DOHH2 (cell line): Measurements from ENCODE around the gene FGF1.

Experiments
- H3F3A ChIP-seq: fragments of 200-600 bp; sonication (generic), shearing (Covaris generic); 2 replicates; pipeline ENCODE4 v1.6.0; 2016; ENCODE audit warnings: antibody characterized with exemption, mild to moderate bottlenecking; ENCODE audit not compliant: control insufficient read depth, insufficient read depth
- H3K27ac ChIP-seq: fragments of 200-600 bp; sonication (generic); 2 replicates; pipeline ENCODE4 v1.5.1; 2014; ENCODE audit warnings: low read depth, mild to moderate bottlenecking, low read length, moderate library complexity
- H3K27me3 ChIP-seq: fragments of 200-600 bp; sonication (generic); 2 replicates; pipeline ENCODE4 v1.6.1; 2014; ENCODE audit warnings: mild to moderate bottlenecking, low read length, mixed read lengths; ENCODE audit not compliant: control insufficient read depth
- H3K36me3 ChIP-seq: fragments of 200-600 bp; sonication (generic); 2 replicates; pipeline ENCODE4 v1.6.1; 2014; ENCODE audit warnings: mild to moderate bottlenecking, low read length, moderate library complexity, mixed read lengths; ENCODE audit not compliant: control insufficient read depth
- H3K4me1 ChIP-seq: fragments of 200-600 bp; sonication (generic); 2 replicates; pipeline ENCODE4 v1.6.1; 2014; ENCODE audit warnings: mild to moderate bottlenecking, low read length, mixed read lengths; ENCODE audit not compliant: control insufficient read depth
- H3K4me2 ChIP-seq: fragments of 200-600 bp; sonication (generic); 2 replicates; pipeline ENCODE4 v1.6.0; 2014; ENCODE audit warnings: mild to moderate bottlenecking, low read length, moderate library complexity
- H3K4me3 ChIP-seq: fragments of 200-600 bp; sonication (generic); 2 replicates; pipeline ENCODE4 v1.5.1; 2014; ENCODE audit warnings: mild to moderate bottlenecking, low read length, mixed read lengths
- H3K79me2 ChIP-seq: fragments of 200-600 bp; sonication (generic); 2 replicates; pipeline ENCODE4 v1.6.1; 2014; ENCODE audit warnings: mild to moderate bottlenecking, low read length, mixed read lengths; ENCODE audit not compliant: control insufficient read depth
- H3K9me2 ChIP-seq: fragments of 200-600 bp; sonication (generic); replicated peaks from 2 replicates; pipeline ENCODE4 v1.6.1; 2014; ENCODE audit warnings: mild to moderate bottlenecking, low read length, mixed read lengths; ENCODE audit not compliant: control insufficient read depth
- H3K9me3 ChIP-seq: fragments of 200-600 bp; sonication (generic); 2 replicates; pipeline ENCODE4 v1.6.1; 2014; ENCODE audit warnings: antibody characterized with exemption, low read length, mixed read lengths; ENCODE audit not compliant: control insufficient read depth, insufficient read depth
- H4K20me1 ChIP-seq: fragments of 200-600 bp; sonication (generic); 2 replicates; pipeline ENCODE4 v1.6.0; 2014; ENCODE audit warnings: low read depth, mild to moderate bottlenecking, antibody characterized with exemption, low read length, moderate library complexity; ENCODE audit not compliant: control insufficient read depth, insufficient read depth
- CTCF ChIP-seq: fragments of 200-600 bp; sonication (generic); IDR thresholded peaks from one replicate; pipeline ENCODE4 v1.5.1; 2014; ENCODE audit warnings: antibody characterized with exemption, mild to moderate bottlenecking, low read depth, low read length; ENCODE audit not compliant: poor library complexity, severe bottlenecking
- EZH2phosphoT487 ChIP-seq: fragments of 200-600 bp; sonication (generic); IDR thresholded peaks from 2 replicates; pipeline ENCODE4 v1.6.1; 2017; ENCODE audit warnings: borderline replicate concordance, mild to moderate bottlenecking, antibody characterized with exemption, low read length, moderate library complexity, mixed read lengths

Gene FGF1

GRCh38 chr5:142688281-142688989 is 2.5 kb upstream of the FGF1 start:
- Histone ChIP-seq H3K4me2 (no peak overlapping the region), H3K4me1 (no peaks in the 10 kb centered on the region)

GRCh38 chr5:142686968-142687367 is 1.1 kb upstream of the FGF1 start:
- no peaks in the 10 kb centered on the region for H3K36me3 ChIP-seq
- H3K9me2 ChIP-seq: no peaks in the 10 kb centered on the region
- H3K27me3 ChIP-seq: no peaks in the 10 kb centered on the region
- no peak overlapping the region for H3K4me2 ChIP-seq
- TF ChIP-seq EZH2phosphoT487 (no peak), CTCF (no peak)
- no peaks in the 10 kb centered on the region for H3K79me2 ChIP-seq
- H4K20me1 ChIP-seq: no peaks in the 10 kb centered on the region
- H3F3A ChIP-seq: no peaks in the 10 kb centered on the region
- no peak overlapping the region for H3K4me3 ChIP-seq
- H3K4me1 ChIP-seq: no peaks in the 10 kb centered on the region
- no peak overlapping the region for H3K27ac ChIP-seq
- H3K9me3 ChIP-seq: no peaks in the 10 kb centered on the region

More at GRCh38 chr5:142688281-142688989, 2.5 kb upstream of the FGF1 start:
- no peaks in the 10 kb centered on the region for H3K27me3 ChIP-seq
- no peaks in the 10 kb centered on the region for H4K20me1 ChIP-seq
- H3F3A ChIP-seq: no peaks in the 10 kb centered on the region
- no peaks in the 10 kb centered on the region for H3K36me3 ChIP-seq
- no peak overlapping the region for H3K4me3 ChIP-seq
- no peak overlapping the region for H3K27ac ChIP-seq
- TF ChIP-seq EZH2phosphoT487 (no peak), CTCF (no peak)
- no peaks in the 10 kb centered on the region for H3K9me3 ChIP-seq
- H3K79me2 ChIP-seq: no peaks in the 10 kb centered on the region
- H3K9me2 ChIP-seq: no peaks in the 10 kb centered on the region

- H3K27me3 ChIP-seq: no peaks in the 10 kb centered on the region
- H3K4me3 ChIP-seq: no peak overlapping the region
- H3F3A ChIP-seq: no peaks in the 10 kb centered on the region
- H3K36me3 ChIP-seq: no peaks in the 10 kb centered on the region
- no peak overlapping the region for H3K27ac ChIP-seq
- TF ChIP-seq CTCF (no peak), EZH2phosphoT487 (no peak)
- H3K4me2 ChIP-seq: no peak overlapping the region
- no peaks in the 10 kb centered on the region for H3K4me1 ChIP-seq
- no peaks in the 10 kb centered on the region for H3K79me2 ChIP-seq
- H4K20me1 ChIP-seq: no peaks in the 10 kb centered on the region
- no peaks in the 10 kb centered on the region for H3K9me2 ChIP-seq
- H3K9me3 ChIP-seq: no peaks in the 10 kb centered on the region
Measured at GRCh38 chr5:142686210-142686734, 382 bp upstream of the FGF1 start.
